ENCODE measurements around the gene ZFAND2A.

The ZFAND2A gene

GRCh38 chr7:1106063-1106792, 53.8 kb downstream of the ZFAND2A start:
- DNase-seq (ENCODE audit: low read depth): no peak

GRCh38 chr7:1105189-1105588, 54.8 kb downstream of the ZFAND2A start:
- DNase-seq (ENCODE audit: low read depth): no peak

GRCh38 chr7:1104516-1105179, 55.3 kb downstream of the ZFAND2A start:
- no peak for DNase-seq (ENCODE audit: low read depth)

- no peak for DNase-seq (ENCODE audit: low read depth)
These were observed 56.0 kb downstream of the ZFAND2A start for GRCh38 chr7:1103789-1104515.

GRCh38 chr7:1103009-1103788, 56.8 kb downstream of the ZFAND2A start:
- no peak for DNase-seq (ENCODE audit: low read depth)
